T-helper 2 cell (primary cell): Measurements from ENCODE around the gene MAB21L4.
"Not testable (repeated sequence)": the region's sequence is repeated elsewhere in the genome, so short reads cannot be mapped to it uniquely, and the experiment has no call there.

Experiments
- DNase-seq, 5 experiments: peaks; one replicate each; pipeline versions ENCODE4 v3.0.0 to v3.0.0-alpha.2; 2012 to 2022

Gene MAB21L4

DNA sequence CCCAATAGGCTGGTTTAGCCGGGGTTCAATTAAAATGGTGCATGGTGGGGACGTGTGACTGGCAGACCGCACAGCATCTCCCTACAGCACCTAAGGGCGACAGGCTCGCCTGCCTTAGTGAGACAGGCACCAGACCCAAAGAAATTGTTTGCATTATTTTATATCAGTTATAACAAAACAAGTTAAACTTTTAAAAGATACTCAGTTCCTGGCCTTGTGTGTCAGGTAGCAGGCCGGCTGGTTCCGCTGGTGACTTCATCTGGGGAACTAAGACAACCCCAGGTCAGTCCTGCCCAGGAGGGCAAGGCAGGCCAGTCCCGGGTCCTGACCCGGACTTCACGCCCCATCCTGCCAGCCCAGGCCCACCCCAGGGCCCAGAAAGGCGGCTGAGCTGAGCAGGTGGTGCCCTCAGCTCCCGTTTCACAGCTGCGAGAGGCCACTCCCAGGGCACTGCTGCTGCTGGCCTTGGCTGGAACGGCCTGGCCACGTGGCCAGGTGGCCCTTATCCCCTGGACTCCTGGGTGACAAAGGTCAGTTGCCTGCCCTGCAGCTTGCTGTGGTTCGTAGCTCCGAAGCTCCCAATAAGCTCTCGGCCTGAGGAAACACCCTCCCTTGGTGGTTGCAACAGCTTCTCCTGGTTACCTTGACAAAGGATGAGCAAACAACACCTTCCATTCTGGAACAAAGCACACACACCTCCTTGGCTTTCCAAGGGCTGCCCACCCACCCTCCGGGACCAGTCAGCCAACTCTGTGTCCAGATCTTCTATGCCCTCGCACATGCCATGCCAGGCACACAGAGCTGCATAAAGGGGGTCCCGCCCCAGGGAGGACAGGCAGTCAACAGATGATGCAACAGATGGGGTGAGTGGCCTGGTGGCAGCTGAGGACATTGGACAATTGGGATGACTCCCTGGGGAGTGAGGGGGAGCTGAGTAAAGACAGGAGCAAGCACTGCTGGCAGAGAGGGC lies 38.6 kb downstream of the MAB21L4 start:
- DNase-seq = no peak

DNA sequence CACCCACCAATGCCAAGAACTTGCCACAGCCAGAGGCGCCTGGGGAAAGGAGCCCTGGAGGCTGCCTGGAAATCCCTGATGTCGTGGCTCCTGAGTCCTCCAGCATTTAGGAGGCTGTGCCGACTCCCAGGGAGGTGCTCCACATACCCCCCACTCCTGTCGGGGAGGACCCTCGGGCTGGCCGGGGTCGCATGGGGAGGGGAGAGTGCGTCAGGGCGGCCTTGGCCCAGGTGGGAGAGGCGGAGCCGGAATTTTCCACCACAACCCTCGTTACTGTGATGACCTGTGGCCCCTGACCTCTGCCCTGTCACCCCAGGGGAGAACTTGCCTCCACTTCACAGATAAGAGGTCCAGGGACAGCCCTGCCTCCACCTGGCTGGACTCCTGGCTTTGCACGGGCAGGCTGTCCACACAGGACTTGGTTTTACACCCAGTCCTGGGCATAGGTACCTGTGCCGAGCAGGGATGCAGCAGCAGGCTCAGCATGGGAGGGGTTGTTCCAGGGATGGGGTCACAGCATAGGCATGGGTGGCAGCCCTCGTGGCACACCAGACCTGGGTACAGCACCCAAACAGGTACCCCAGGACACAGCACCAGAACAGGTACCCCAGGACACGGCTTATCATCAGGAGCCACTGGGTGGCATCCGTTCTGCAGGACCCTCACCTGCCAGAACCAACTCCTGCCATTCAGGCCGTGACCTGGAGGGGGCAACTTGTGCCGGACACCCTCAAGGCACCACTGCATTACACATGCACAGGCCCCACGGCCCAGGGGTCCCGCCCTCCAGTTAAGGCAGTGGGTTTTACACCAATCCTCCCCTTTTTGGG lies 39.6 kb downstream of the MAB21L4 start:
- DNase-seq = no peak

DNA sequence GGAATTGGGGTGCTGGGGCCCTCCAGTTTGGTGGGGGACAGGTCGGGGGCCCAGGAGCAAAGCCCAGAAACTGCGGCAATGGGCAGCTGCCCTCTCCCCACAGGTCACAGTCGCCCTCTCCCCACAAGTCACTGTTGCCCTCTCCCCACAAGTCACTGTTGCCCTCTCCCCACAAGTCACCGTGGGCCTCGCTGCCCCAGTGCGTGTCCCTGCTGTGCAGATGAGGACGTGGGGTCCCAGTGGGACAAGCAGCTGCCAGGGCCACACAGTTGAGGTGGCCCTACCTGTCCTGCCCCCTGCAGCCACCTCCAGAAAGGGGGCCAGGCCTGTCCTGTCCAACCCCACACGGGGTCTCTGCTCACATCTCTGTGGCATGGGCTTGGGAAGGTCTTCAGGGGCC lies 40.3 kb downstream of the MAB21L4 start:
- no peak for DNase-seq

DNA sequence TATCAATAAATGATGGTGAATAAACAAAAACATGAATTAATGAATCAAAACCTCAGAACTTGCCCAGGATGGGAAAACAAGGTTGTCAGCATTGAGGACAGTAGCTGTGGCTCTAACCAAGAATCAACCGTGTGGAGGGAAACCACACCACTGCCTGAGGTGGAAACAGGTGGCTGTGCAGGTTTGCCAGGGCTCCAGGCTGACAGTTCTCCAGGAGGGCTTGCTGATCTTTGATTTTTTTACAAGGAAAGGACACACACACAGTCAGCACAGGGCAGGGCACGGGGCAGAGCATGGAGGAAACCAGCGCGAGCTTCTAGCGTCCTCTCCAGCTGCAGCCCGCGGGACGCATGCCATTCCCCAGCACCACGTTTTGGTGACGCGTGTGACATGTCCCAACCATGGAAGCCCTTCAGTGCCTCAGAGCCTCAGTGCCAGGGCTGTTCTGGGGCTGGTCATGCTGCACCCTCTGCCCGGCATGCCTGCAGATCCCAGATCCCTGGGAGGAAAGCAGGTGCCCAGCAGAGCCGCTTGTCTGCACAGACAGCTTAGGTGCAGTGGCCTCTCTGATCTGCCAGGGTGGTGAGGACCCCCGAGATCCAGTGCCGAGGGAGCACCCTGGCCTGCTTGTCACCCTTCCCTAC lies 43.2 kb downstream of the MAB21L4 start:
- no peak for DNase-seq

DNA sequence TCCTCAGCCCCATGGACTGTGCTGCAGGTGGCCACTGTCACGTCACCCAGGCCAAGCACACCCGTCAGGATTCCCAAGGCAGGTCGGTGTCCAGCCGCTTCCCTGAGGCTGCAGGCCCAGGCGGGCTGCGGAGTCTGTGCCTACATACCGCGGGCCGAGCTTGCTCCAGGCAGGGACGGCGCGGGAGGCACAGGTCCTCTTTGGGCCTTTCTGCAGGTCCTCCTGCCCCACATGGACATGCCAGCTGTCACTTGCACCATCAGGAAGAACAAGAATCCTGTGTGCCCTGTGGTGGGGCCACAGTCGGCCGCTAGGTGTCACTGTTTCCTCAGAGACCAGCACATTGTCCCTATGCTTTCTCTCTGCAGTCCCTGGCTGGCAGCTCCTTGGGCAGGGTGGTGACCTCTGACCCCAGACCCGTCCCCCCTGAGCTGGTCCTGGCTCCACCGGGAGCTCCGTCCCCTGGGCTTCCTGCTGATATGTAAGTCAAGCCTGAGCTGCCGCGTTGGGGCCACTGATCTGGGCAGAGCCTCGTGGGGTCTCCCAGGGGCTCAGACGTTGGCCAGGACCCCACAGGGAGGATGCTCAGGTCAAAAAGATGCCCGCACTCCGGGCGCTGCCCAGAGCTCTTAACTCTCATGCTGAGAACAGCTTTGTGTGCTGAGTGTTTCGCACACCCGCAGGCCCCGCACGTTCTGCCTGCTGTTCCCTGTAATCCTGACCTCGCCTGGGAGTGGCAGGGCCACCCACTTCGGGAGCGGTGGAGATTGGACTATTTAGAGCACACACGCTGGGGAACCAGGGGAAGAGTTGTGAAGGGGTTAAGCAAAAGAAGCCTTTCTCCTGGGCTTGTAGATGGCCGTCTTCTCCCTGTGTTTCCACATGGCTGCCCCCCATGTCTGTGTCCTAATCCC lies 44.6 kb downstream of the MAB21L4 start:
- peak; percentile 43 to 73 (median 64) for DNase-seq

- no peak for DNase-seq
These were observed 45.2 kb downstream of the MAB21L4 start for GRCh38 chr2:240850756-240851077.

DNA sequence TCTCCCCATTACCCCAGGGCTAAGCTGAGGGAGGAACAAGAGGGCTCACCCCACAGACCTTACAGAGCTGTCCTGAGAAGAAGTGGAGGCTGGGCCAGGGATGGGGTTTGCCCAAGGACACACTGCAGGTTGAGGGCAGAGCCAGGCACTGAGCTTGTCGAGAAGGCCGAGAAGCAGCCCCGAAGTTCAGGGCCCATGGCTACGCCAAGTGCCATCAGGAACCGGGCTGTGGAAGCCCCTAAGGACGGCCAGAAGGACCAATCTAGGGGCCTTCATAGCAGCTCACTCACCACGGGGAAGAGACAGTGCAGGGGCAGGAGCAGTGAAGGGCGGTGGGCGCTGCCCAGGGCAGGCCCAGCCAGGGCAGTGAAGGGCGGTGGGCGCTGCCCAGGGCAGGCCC lies 45.9 kb downstream of the MAB21L4 start:
- no peak for DNase-seq

- DNase-seq = no peak
These were observed 46.9 kb downstream of the MAB21L4 start for GRCh38 chr2:240848900-240849680.

DNA sequence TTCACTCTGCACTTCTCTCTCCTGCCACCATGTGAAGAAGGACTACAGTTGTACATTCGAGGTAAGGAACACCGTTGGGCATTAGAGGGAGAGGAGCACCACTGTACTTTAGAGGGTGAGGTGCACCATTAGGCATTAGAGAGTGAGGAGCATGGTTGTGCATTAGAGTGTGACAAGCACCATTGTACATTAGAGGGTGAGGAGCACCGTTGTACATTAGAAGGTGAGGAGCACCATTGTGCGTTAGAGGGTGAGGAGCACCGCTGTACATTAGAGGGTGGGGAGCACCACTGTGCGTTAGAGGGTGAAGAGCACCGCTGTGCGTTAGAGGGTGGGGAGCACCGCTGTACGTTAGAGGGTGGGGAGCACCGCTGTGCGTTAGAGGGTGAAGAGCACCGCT lies 48.1 kb downstream of the MAB21L4 start:
- no peak for DNase-seq

DNA sequence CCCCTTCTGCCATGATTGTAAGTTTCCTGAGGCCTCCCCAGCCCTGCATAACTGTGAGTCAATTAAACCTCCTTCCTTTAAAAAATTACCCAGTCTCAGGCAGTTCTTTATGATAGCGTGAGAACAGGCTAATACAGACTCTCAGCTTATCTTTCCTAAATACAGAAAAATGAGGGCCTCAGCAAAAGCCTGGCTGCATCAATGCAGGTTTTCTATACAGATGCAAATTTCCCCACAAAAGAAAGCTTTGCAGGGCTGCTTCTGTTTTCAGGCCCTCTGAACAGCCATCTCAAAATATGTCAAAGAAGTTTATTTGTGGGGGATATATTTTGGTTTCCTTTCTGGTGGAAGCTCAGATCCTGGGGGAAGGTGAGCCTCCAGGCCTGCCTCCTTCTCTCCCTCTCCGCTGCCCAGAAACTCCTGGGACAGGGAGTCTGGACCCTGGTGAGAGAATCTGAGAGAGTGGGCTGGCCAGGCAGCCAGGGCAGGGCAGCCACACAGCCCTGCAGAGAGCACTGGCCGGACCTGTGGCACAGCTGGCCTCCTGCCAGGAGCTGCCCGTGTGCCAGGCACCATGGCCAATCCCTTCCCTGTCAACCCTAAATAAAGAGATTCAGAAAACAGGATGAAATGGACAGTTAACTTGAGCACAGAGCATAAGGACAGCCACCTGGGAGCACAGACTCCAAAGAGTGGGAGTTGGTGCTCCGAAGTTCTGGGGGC lies 48.9 kb downstream of the MAB21L4 start:
- no peak for DNase-seq

DNA sequence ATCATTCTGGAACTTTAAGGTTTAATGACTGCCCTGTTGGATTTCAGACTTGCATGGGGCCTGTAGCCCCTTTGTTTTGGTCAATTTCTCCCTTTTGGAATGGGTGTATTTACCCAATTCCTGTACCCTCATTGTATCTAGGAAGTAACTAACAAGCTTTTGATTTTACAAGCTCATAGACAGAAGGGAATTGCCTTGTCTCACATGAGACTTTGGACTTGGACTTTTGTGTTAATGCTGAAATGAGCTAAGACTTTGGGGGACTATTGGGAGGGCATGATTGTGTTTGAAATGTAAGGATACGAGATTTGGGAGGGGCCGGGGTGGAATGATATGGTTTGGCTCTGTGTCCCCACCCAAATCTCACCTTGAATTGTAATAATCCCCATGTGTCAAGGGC lies 49.6 kb downstream of the MAB21L4 start:
- not testable (repeated sequence) for DNase-seq

- no peak for DNase-seq
These were observed 55.4 kb downstream of the MAB21L4 start for GRCh38 chr2:240840435-240841060.

DNA sequence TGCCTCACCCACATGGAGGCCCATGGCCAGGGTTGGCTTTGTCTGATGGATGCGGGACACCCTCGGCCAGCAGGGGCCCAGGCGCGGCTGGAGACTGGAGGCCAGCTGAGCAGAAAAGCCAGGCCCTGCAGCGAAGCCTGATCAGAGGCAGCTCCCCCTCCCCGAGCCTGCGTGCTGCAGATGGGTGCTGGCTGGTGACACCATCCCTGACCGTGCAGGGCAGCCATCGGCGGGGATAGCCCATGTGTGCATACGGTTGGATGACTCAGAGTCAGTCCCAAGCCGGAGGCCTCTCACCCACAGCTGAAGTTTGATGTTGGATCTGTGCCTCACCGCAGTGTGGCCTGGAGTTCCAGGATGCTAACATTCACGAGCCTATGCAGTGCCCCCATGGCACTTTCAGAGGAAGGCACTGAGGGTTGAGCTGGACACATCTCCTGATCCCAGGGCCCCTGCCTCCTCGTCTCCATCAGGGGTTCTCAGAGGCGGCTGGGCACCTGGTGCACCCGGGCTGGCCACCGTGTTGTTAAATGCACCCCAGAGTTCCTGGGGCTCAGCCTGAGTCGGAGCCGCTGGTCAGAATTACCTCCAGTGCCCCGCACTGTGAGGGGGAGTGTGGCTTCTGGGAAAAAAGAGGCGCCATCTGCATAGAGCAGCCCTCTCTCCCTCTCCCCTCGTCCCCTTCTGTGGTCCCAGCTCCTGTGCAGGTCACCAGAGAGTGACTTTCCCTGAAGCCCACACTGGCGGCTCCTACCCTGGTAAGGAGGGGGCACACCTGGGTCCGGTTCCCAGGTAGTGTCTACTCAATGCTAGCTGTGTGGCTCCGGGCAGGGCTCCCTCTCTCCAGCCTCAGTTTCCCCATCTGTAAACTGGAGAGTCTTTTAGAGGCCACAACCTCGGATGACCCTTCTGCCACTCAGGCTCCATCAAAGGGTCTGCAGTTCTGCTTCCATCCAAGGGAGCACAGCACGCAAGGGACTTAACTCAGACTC lies 56.5 kb downstream of the MAB21L4 start:
- no peak for DNase-seq

DNA sequence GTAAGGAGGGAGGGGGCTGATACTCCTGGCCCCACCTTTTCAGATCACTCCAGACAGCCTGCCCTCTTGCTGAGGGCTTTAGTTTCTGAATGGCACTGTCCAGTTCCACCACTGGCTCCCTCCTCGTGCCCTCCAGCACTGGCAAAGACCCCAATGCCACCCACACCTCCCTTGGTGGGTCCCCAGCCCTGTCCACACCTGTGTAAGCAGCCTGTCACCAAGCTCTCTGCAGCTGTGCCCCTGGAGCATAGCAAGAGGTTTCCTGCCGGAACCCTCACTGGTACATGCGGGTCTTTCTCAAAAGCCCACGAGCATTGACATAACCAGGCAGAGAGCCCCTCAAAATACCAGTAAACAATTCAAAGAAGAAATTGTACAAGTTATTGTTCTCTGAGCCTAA lies 58.3 kb downstream of the MAB21L4 start:
- DNase-seq = no peak

DNA sequence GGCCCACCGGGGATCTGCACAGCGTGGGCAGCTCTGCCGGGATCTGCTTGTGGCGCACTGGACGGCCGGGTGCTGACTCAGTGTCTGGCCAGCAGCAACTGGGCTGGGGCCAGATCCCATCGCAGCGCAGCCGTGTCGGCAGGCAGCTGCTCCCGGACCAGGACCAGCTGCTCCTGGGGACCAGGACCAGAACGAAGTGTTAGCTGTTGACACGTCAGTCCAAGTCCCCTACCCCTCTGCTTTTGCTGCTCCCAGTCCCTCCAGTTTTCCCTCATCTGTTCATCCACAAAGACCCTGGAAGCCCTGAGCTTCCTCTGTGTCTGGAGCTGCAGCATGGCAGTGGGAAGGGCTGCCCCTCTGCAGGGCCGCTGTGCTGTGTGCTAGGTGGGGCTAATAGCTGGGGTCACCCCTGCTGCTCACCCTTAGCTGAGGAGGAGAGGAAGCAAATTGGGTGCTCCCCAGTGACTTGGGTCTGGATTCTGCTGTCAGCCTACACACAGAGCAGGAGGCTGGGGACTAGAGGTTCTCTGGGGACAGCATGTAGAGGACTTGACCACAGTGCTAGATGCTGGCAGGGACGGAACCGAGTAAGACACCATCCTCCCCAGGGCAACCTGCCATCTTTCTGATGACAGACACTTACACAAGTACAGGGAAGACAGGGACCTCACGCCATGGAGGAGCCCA lies 59.0 kb downstream of the MAB21L4 start:
- DNase-seq = no peak
